HG03175 (cell line): ENCODE data around the gene ULK4.
"Not testable (repeated sequence)": the region's sequence is repeated elsewhere in the genome, so short reads cannot be mapped to it uniquely, and the experiment has no call there.

Experiments
- ATAC-seq: cut with Tn5 transposase; IDR thresholded peaks from one replicate; pipeline ENCODE4 v1.9.1; 2021; ENCODE audit warnings: mild to moderate bottlenecking, moderate library complexity; ENCODE audit not compliant: unreplicated experiment

ULK4 gene

GRCh38 chr3:41394896-41395295 is 567.0 kb downstream of the ULK4 start:
- ATAC-seq: no peak

- ATAC-seq: not testable (repeated sequence)
Measured at GRCh38 chr3:41370765-41371535, 591.0 kb downstream of the ULK4 start.

GRCh38 chr3:41370307-41370706 is 591.6 kb downstream of the ULK4 start:
- ATAC-seq: no peak

GRCh38 chr3:41369838-41370237 is 592.1 kb downstream of the ULK4 start:
- ATAC-seq: no peak

GRCh38 chr3:41365973-41366372 is 595.9 kb downstream of the ULK4 start:
- no peak for ATAC-seq

GRCh38 chr3:41364736-41365135 is 597.2 kb downstream of the ULK4 start:
- no peak for ATAC-seq

- no peak for ATAC-seq
Measured at GRCh38 chr3:41363830-41364523, 597.9 kb downstream of the ULK4 start.

GRCh38 chr3:41362638-41363559 is 599.0 kb downstream of the ULK4 start:
- ATAC-seq: no peak

GRCh38 chr3:41357271-41357670 is 604.6 kb downstream of the ULK4 start:
- no peak for ATAC-seq

- no peak for ATAC-seq
Measured at GRCh38 chr3:41356775-41357174, 605.1 kb downstream of the ULK4 start.

GRCh38 chr3:41352510-41352909 is 609.4 kb downstream of the ULK4 start:
- ATAC-seq: no peak

- no peak for ATAC-seq
Measured at GRCh38 chr3:41350441-41350840, 611.5 kb downstream of the ULK4 start.

- no peak for ATAC-seq
Measured at GRCh38 chr3:41348401-41348800, 613.5 kb downstream of the ULK4 start.

- no peak for ATAC-seq
Measured at GRCh38 chr3:41346698-41347270, 615.1 kb downstream of the ULK4 start.

GRCh38 chr3:41345788-41346187 is 616.1 kb downstream of the ULK4 start:
- ATAC-seq: no peak

- ATAC-seq: no peak
Measured at GRCh38 chr3:41339758-41340157, 622.1 kb downstream of the ULK4 start.

- ATAC-seq: no peak
Measured at GRCh38 chr3:41338276-41338675, 623.6 kb downstream of the ULK4 start.

GRCh38 chr3:41334426-41334825 is 627.5 kb downstream of the ULK4 start:
- ATAC-seq: no peak

- no peak for ATAC-seq
Measured at GRCh38 chr3:41331041-41331440, 630.9 kb downstream of the ULK4 start.

GRCh38 chr3:41330465-41330864 is 631.4 kb downstream of the ULK4 start:
- no peak for ATAC-seq

GRCh38 chr3:41329881-41330280 is 632.0 kb downstream of the ULK4 start:
- no peak for ATAC-seq
